T follicular helper cell (primary cell): Measurements from ENCODE around the gene FSCN2.
"Not testable (repeated sequence)": the region's sequence is repeated elsewhere in the genome, so short reads cannot be mapped to it uniquely, and the experiment has no call there.

Experiments used
- DNase-seq: peaks from one replicate; pipeline ENCODE4 v3.0.0-alpha.2; 2020; ENCODE audit warnings: low read depth

The FSCN2 gene

GRCh38 chr17:81579821-81580321 is 51.7 kb downstream of the FSCN2 start:
- DNase-seq = no peak

GRCh38 chr17:81580481-81580880 is 52.3 kb downstream of the FSCN2 start:
- no peak for DNase-seq

GRCh38 chr17:81581758-81582157 is 53.6 kb downstream of the FSCN2 start:
- no peak for DNase-seq

- DNase-seq = no peak
Observed at GRCh38 chr17:81582341-81582740, 54.2 kb downstream of the FSCN2 start.

GRCh38 chr17:81582749-81583148 is 54.6 kb downstream of the FSCN2 start:
- DNase-seq = no peak

GRCh38 chr17:81583589-81584342 is 55.6 kb downstream of the FSCN2 start:
- DNase-seq = no peak

GRCh38 chr17:81584771-81585170 is 56.6 kb downstream of the FSCN2 start:
- not testable (repeated sequence) for DNase-seq

- DNase-seq = no peak
Observed at GRCh38 chr17:81586096-81586495, 57.9 kb downstream of the FSCN2 start.
